Sigmoid colon (tissue), 7 donors: ENCODE measurements around the gene YDJC. TPM values are rescaled to one million over a fixed set of nuclear protein-coding genes. Genes with fewer than 3 reads are reported as not detected.

Experiments
- DNase-seq: peaks from one replicate; pipeline ENCODE4 v3.0.0-alpha.2; 2019
- H3K27ac ChIP-seq, 4 donors: fragments of 200-600 bp; sonication (generic); one replicate each; pipeline ENCODE4 v1.5.1; 2016 to 2019; ENCODE audit warnings: mild to moderate bottlenecking in 1 of 4
- H3K27me3 ChIP-seq, 3 donors: fragments of 200-600 bp; sonication (generic); one replicate each; pipeline ENCODE4 v1.5.1; 2019; ENCODE audit warnings: mild to moderate bottlenecking in 1 of 3
- H3K36me3 ChIP-seq, 4 donors: fragments of 200-600 bp; sonication (generic); one replicate each; pipeline ENCODE4 v1.5.1; 2016 to 2019
- H3K4me1 ChIP-seq, 4 donors: fragments of 200-600 bp; sonication (generic); one replicate each; pipeline ENCODE4 v1.5.1; 2017 to 2019
- H3K4me3 ChIP-seq, 4 donors: fragments of 200-600 bp; sonication (generic); one replicate each; pipeline ENCODE4 v1.5.1; 2017 to 2019; ENCODE audit warnings: mild to moderate bottlenecking in 2 of 4, moderate library complexity in 1 of 4
- H3K9me3 ChIP-seq, 4 donors: fragments of 200-600 bp in 3 of 4; sonication (generic) in 3 of 4; one replicate each; pipeline versions ENCODE4 v1.5.1 to v1.6.1; 2013 to 2019
- EP300 ChIP-seq, 4 donors: sonication (generic); formaldehyde crosslinking; IDR thresholded peaks; one replicate each; pipeline ENCODE4 v1.6.1; 2017; ENCODE audit warnings: antibody characterized with exemption in 4 of 4
- POLR2A ChIP-seq, 2 donors: fragments of 450-650 bp; IDR thresholded peaks; one replicate each; pipeline ENCODE4 v1.6.1; 2016; ENCODE audit warnings: antibody characterized with exemption in 2 of 2, mild to moderate bottlenecking in 2 of 2, moderate library complexity in 2 of 2
- POLR2AphosphoS5 ChIP-seq, 4 donors: sonication (generic); formaldehyde crosslinking; IDR thresholded peaks; one replicate each; pipeline ENCODE4 v1.6.1; 2017; ENCODE audit warnings: antibody characterized with exemption in 4 of 4
- WGBS, 2 donors: extraction: QIAGEN DNeasy Blood & Tissue Kit; methylation state at CpG; one replicate each; pipeline ENCODE4 v1.1.7; 2013; 5-methylcytosine and 5-hydroxymethylcytosine counted together
- intact Hi-C: fragments of 100-400 bp; cut with DNase I; formaldehyde crosslinking; loops from one replicate; pipeline ENCODE4 v1.15.1; 2023
- polyA plus RNA-seq, 3 donors: library from polyadenylated mRNA; stranded (reverse); fragments of 200-250 nt; gene quantifications; one replicate each; pipeline ENCODE4 v1.2.3, GENCODE V29; 2013
- total RNA-seq, 4 donors: library from RNA; depleted of rRNA; stranded (reverse); fragments of >200 nt; gene quantifications; one replicate each; pipeline ENCODE4 v1.1.0, GENCODE V29; 2016
- TF ChIP-seq, protein P1 (sequence below), 4 experiments: fragments of 450-650 bp in 3 of 4; fragments of 200-600 bp in 1 of 4; IDR thresholded peaks; one replicate each; pipeline ENCODE4 v1.5.1; 2016 to 2019; ENCODE audit warnings: antibody characterized with exemption in 4 of 4, mild to moderate bottlenecking in 3 of 4, moderate library complexity in 2 of 4
- donor health status: healthy with polysubstance abuse.
- donor health status: Bipolar disorder and iron deficiency.
- donor health status: healthy.

YDJC gene
- total and polyA plus RNA-seq, 7 donors, result 8.3 to 36.5 (median 16.3) TPM

GRCh38 chr22:21624880-21625791 lies 4.7 kb downstream of the YDJC start:
- no peaks in the 10 kb centered on the region for H3K9me3 ChIP-seq
- 86% methylated on average over 12 of the region's 12 CpGs for WGBS, 2 donors
- peaks cover 0 to 22% (median 0%) of the 10 kb centered on the region in 4 donors for H3K36me3 ChIP-seq
- TF ChIP-seq EP300 (IDR thresholded peaks at IDR 0.05) (no peak), POLR2AphosphoS5 (IDR thresholded peaks at IDR 0.05) (no peak), POLR2A (IDR thresholded peaks at IDR 0.05) (no peak)
- TF ChIP-seq, protein P1, sequence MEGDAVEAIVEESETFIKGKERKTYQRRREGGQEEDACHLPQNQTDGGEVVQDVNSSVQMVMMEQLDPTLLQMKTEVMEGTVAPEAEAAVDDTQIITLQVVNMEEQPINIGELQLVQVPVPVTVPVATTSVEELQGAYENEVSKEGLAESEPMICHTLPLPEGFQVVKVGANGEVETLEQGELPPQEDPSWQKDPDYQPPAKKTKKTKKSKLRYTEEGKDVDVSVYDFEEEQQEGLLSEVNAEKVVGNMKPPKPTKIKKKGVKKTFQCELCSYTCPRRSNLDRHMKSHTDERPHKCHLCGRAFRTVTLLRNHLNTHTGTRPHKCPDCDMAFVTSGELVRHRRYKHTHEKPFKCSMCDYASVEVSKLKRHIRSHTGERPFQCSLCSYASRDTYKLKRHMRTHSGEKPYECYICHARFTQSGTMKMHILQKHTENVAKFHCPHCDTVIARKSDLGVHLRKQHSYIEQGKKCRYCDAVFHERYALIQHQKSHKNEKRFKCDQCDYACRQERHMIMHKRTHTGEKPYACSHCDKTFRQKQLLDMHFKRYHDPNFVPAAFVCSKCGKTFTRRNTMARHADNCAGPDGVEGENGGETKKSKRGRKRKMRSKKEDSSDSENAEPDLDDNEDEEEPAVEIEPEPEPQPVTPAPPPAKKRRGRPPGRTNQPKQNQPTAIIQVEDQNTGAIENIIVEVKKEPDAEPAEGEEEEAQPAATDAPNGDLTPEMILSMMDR (IDR thresholded peaks at IDR 0.05), result no peak
- no peaks in the 10 kb centered on the region for H3K27me3 ChIP-seq
- H3K4me3 ChIP-seq, result no peak overlapping the region
- H3K27ac ChIP-seq, result no peak overlapping the region
- peaks cover 0 to 35% (median 25%) of the 10 kb centered on the region in 4 donors for H3K4me1 ChIP-seq
- DNase-seq, result no peak
- intact Hi-C loops, result loop anchor here (5.0 kb wide), 1 partner anchor 43 kb away; no protein-coding TSS in a partner anchor

GRCh38 chr22:21624120-21624879 lies 5.5 kb downstream of the YDJC start:
- H3K9me3 ChIP-seq, result no peaks in the 10 kb centered on the region
- TF ChIP-seq EP300 (IDR thresholded peaks at IDR 0.05) (no peak), POLR2AphosphoS5 (IDR thresholded peaks at IDR 0.05) (no peak), POLR2A (IDR thresholded peaks at IDR 0.05) (no peak)
- TF ChIP-seq, protein P1 (IDR thresholded peaks at IDR 0.05), result no peak
- WGBS, 2 donors, result 64 to 78% methylated on average over 8 of the region's 8 CpGs
- H3K4me3 ChIP-seq, result no peak overlapping the region
- intact Hi-C loops, result no loop called here
- peaks cover 0 to 28% (median 21%) of the 10 kb centered on the region in 4 donors for H3K4me1 ChIP-seq
- DNase-seq, result no peak
- no peaks in the 10 kb centered on the region for H3K27me3 ChIP-seq
- peak overlapping the region in 1 of 4 donors; percentile 18 for H3K27ac ChIP-seq
- H3K36me3 ChIP-seq, result peaks cover 0 to 22% (median 0%) of the 10 kb centered on the region in 4 donors

DNA sequence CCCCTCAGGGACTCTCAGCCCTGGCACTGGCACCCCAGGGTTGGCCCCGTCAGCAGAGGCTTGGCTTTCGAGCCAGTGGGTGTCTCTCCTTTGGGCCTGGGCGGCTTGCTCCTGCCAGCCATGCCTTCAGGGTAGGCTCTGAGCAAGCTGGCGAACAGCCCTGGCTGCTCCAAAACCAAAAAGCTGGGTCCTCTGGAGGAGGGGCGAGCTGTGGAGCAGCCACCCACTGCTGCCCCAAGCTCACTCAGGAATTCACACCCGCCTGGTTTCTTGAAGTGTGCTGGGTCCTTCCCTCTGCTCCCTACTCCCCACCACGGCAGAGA lies 6.2 kb downstream of the YDJC start:
- intact Hi-C loops, result no loop called here
- H3K27me3 ChIP-seq, result no peaks in the 10 kb centered on the region
- no peak overlapping the region for H3K4me3 ChIP-seq
- WGBS, 2 donors, result 90 to 92% methylated on average over 7 of the region's 7 CpGs
- peaks cover 0 to 21% (median 15%) of the 10 kb centered on the region in 4 donors for H3K4me1 ChIP-seq
- H3K27ac ChIP-seq, result peak overlapping the region in 1 of 4 donors; percentile 18
- peaks cover 0 to 22% (median 0%) of the 10 kb centered on the region in 4 donors for H3K36me3 ChIP-seq
- no peak for DNase-seq
- H3K9me3 ChIP-seq, result no peaks in the 10 kb centered on the region
- TF ChIP-seq EP300 (IDR thresholded peaks at IDR 0.05), result no peak
- TF ChIP-seq, protein P1 (IDR thresholded peaks at IDR 0.05), result no peak
- no peak for TF ChIP-seq POLR2A (IDR thresholded peaks at IDR 0.05)

- Histone ChIP-seq H3K27ac (peak overlapping the region in 1 of 4 donors; percentile 18), H3K9me3 (no peaks in the 10 kb centered on the region), H3K36me3 (peaks cover 0 to 18% (median 0%) of the 10 kb centered on the region in 4 donors), H3K4me1 (peaks cover 0 to 20% (median 12%) of the 10 kb centered on the region in 4 donors), H3K4me3 (no peak overlapping the region), H3K27me3 (no peaks in the 10 kb centered on the region)
- 93 to 94% methylated on average over 23 of the region's 23 CpGs for WGBS, 2 donors
- no peak for DNase-seq
- intact Hi-C loops, result no loop called here
- TF ChIP-seq, protein P1 (IDR thresholded peaks at IDR 0.05), result no peak
- TF ChIP-seq POLR2A (IDR thresholded peaks at IDR 0.05), result no peak
- no peak for TF ChIP-seq EP300 (IDR thresholded peaks at IDR 0.05)
- TF ChIP-seq POLR2AphosphoS5 (IDR thresholded peaks at IDR 0.05), result no peak
Measured at GRCh38 chr22:21622919-21623647, 6.7 kb downstream of the YDJC start.
